HG03280 (cell line): ENCODE results near the gene SCUBE3.

ENCODE experiments used
- ATAC-seq: cut with Tn5 transposase; IDR thresholded peaks from one replicate; pipeline ENCODE4 v1.9.1; 2021; ENCODE audit warnings: mild to moderate bottlenecking, moderate library complexity; ENCODE audit not compliant: unreplicated experiment

Gene SCUBE3

GRCh38 chr6:35297601-35298481 lies 84.1 kb downstream of the SCUBE3 start, which contains the start of gene DEF6:
TSS of gene DEF6 (plus strand) at chr6:35297818. CDS start at chr6:35297857, 39 bp downstream.
- ATAC-seq = peak; percentile 69

- ATAC-seq = no peak
These were observed 84.9 kb downstream of the SCUBE3 start for GRCh38 chr6:35298625-35299140.

- no peak for ATAC-seq
These were observed 85.9 kb downstream of the SCUBE3 start for GRCh38 chr6:35299674-35300073.

- no peak for ATAC-seq
These were observed 87.1 kb downstream of the SCUBE3 start for GRCh38 chr6:35300848-35301247.
